ENCODE results near the gene LRRFIP1.

The LRRFIP1 gene

DNA sequence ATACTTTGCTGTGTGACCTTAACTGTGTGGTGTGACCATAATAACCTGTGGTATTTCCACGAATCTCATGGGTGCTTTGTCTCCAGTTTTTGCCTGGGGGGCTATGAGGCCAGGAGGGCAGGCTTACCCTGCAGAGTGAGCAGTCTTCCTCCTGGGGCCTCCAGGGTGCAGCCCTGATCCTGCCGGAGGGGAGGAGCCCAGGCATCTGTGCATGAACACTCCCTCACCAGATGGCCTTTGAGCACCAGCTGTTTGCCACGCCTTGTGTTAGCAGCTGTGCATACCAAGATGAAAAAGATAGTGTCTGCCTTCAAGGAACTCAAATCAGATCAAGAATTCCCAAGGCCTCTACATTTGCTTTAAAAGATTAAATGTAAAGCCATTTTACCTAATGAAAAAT lies 96.2 kb downstream of the LRRFIP1 start:
- DNase-seq (ENCODE audit: low read depth in 2 of 2), result no peak

GRCh38 chr2:237724811-237725478 lies 97.6 kb downstream of the LRRFIP1 start:
- DNase-seq (ENCODE audit: low read depth in 2 of 2), result no peak

DNA sequence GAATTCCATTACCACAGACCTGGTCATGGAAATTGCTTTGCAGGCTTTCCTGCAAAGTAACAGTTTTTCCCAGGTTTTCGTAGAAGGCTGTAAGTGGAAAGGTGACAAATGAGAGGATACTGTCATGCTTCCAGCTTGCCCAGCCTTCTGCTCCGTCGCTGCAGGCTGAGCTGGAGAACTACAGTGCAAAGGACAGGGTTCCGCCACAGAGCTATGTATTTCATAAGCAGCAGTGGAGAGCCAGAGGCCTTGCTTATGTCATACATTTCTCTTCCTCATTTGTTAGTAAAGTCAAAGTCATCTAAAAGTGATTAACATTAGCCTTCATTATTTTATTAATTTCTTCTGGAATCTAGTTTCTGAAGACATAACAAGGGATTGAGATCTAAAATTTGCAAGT lies 98.3 kb downstream of the LRRFIP1 start:
- DNase-seq (ENCODE audit: low read depth in 2 of 2), result no peak

DNA sequence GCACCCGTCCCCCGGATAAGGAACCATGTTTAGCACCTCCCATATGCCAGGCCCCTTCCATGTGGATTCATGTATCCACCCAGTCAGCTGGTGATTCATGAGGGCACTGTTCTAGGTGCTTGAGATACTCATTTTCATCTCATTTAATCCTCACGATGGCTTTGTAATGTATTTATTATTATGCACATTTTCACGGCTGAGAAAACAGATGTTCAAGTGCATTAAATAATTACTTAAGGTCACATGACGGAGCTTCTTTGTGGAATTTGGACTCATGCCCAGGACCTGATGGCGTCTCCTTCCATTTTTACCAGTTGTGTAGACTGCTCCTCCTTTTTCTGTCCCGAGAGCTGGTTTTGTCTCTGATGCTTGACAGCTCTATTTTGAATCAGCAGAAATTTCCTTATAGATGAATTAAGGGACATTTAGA lies 99.0 kb downstream of the LRRFIP1 start:
- no peak for DNase-seq (ENCODE audit: low read depth in 2 of 2)

GRCh38 chr2:237727363-237727762 lies 100.0 kb downstream of the LRRFIP1 start:
- DNase-seq (ENCODE audit: low read depth in 2 of 2), result no peak

DNA sequence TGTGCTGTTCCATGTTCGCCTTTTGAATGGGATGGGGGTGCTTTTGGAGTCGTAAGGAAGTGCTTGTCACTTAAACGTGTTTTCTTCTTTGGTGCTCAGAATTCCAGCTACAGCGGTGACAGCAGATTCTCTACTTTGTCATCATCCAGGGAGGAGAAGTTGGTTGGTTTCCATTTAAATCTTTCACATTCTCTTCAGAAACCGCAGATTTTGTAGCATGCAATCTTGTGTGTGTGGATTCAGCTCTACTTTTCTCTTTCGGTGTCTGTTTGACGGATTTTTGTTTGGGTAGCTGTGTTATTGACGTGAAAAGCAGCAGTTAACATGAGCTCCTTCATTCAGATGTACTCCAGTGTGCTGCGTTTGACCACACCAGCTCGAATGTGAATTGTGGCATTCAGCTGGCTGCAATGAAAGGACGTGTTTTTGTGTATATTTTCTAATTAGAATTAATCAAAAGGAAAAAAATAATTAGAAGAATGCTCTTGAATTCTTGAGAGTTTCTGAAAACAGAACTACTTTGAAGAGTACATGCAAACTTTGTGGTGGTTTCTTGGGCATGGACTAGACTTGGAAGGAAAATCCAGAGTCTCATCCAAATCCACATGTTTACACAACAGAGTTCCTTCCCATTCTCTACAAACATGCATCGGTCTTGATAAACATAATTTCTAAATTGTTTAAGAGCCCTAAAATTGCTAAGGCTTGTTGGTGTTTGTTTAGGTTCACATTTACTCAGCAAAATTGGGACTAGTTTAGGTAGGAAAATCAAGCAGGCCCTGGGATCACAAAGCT lies 102.5 kb downstream of the LRRFIP1 start:
- no peak for DNase-seq (ENCODE audit: low read depth in 2 of 2)

- DNase-seq (ENCODE audit: low read depth in 2 of 2), result no peak
Observed at GRCh38 chr2:237731663-237732062, 104.3 kb downstream of the LRRFIP1 start.

GRCh38 chr2:237732070-237732469 lies 104.7 kb downstream of the LRRFIP1 start:
- DNase-seq (ENCODE audit: low read depth in 2 of 2), result no peak

- no peak for DNase-seq (ENCODE audit: low read depth in 2 of 2)
Observed at GRCh38 chr2:237732790-237733381, 105.5 kb downstream of the LRRFIP1 start.

- DNase-seq (ENCODE audit: low read depth in 2 of 2), result no peak
Observed at GRCh38 chr2:237733677-237734300, 106.4 kb downstream of the LRRFIP1 start.

DNA sequence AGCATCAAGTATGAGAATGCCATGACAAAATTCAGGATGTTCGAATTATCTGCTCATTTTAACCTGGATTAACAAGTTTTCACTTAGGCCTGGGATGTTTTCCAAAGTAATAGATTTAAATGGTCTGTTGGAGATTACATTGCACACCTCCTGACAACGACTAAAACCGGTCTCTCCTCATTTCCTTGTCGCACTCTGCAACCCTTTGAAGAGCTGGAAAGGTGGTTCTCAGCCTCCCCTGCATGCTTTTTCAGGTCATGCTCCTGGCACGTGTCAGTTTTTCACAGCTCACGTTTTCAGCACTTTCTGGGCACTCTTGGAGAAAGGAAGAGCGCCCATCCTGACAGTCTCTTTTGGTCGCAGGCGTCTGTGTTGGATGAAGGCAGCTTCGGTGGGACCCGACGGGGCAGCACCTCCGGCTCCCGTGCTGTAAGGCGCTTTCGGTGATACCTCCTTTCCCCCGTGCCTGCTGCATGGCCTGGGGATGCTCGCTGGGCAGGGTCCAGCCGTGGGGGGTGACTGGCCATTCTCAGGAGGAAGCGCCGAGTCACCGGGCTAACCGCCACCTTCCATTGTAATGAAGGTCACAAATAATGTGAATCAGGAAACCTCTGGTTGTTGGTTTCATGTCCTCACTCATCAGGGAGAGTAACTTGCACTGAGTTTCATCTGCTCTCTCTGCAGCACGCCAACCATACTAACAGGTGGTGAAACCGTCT lies 107.7 kb downstream of the LRRFIP1 start:
- DNase-seq (ENCODE audit: low read depth in 2 of 2), result no peak

DNA sequence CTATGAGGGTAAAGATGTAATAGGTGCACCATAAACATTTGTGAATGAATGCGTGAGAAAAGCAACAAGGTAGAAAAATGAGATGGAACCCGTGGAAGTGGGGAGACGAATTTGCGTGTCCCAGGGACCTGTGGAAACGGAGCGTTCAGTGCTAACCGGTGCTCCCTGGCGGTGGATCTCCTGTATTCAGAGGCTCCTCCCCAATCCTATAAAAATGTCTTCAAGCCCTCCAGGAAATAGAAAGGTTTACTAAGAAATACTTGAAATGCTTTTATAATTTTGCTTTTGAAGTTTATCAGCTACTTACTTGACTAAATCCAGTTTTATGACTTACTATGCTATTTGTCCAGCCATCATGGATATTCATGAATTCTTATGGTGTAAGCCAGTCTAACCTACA lies 108.4 kb downstream of the LRRFIP1 start:
- DNase-seq (ENCODE audit: low read depth in 2 of 2), result no peak

- no peak for DNase-seq (ENCODE audit: low read depth in 2 of 2)
Observed at GRCh38 chr2:237736783-237737182, 109.4 kb downstream of the LRRFIP1 start.

GRCh38 chr2:237737196-237737865 lies 109.9 kb downstream of the LRRFIP1 start:
- DNase-seq (ENCODE audit: low read depth in 2 of 2), result no peak

GRCh38 chr2:237738255-237738654 lies 110.9 kb downstream of the LRRFIP1 start:
- no peak for DNase-seq (ENCODE audit: low read depth in 2 of 2)

- no peak for DNase-seq (ENCODE audit: low read depth in 2 of 2)
Observed at GRCh38 chr2:237739101-237739500, 111.7 kb downstream of the LRRFIP1 start.

- DNase-seq (ENCODE audit: low read depth in 2 of 2), result no peak
Observed at GRCh38 chr2:237742191-237742590, 114.8 kb downstream of the LRRFIP1 start.

- DNase-seq (ENCODE audit: low read depth in 2 of 2), result no peak
Observed at GRCh38 chr2:237742614-237743013, 115.2 kb downstream of the LRRFIP1 start.

DNA sequence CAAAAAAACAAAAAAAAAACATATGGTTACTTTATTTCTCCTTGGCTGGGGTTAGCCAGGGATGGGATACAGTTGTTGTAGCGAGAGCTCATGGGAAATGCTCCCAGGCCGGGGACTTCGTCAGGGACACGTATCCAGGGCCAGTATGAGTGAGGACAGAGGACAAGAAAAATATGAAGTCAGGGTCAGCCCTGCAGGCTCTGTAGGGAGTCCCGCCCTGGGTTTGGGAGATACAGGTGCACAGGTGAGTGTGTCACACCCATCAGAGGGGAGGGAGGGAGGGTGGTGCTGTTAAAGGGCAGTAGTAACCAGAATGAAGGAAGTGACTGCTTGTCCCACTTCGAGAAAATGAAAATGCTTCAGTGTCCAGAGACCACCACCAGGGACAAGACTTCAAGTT lies 115.6 kb downstream of the LRRFIP1 start:
- no peak for DNase-seq (ENCODE audit: low read depth in 2 of 2)

GRCh38 chr2:237743561-237744269 lies 116.3 kb downstream of the LRRFIP1 start:
- DNase-seq (ENCODE audit: low read depth in 2 of 2), result no peak

GRCh38 chr2:237744270-237744612 lies 116.9 kb downstream of the LRRFIP1 start:
- DNase-seq (ENCODE audit: low read depth in 2 of 2), result no peak

Data from stimulated activated CD8-positive, alpha-beta memory T cell treated with anti-CD3 and anti-CD28 coated beads, Interleukin-7, amount 100 ng/mL, for 1 hour (primary cell).